SK-N-SH treated with all-trans-retinoic acid at 6 μM for 48 hours (cell line): Measurements from ENCODE around the gene APH1A.

Experiments
- ATAC-seq: fragments of 200-7000 bp; cut with Tn5 transposase; 3 replicates; pipeline ENCODE4 v1.9.1; 2020; ENCODE audit warnings: mild to moderate bottlenecking, moderate library complexity
- ARNTL ChIP-seq: fragments of 450-650 bp; formaldehyde crosslinking; IDR thresholded peaks from 2 replicates; pipeline ENCODE4 v1.5.0; 2020; ENCODE audit warnings: low read depth, mild to moderate bottlenecking, moderate library complexity, borderline replicate concordance
- BACH2 ChIP-seq: fragments of 250-450 bp; sonication (Bioruptor Pico); IDR thresholded peaks from 2 replicates; pipeline ENCODE4 v1.9.0; 2021; ENCODE audit warnings: mild to moderate bottlenecking, borderline replicate concordance
- CSDC2 ChIP-seq: fragments of 250-450 bp; sonication (Bioruptor Pico); IDR thresholded peaks from 2 replicates; pipeline ENCODE4 v1.5.0; 2020; ENCODE audit warnings: mild to moderate bottlenecking, moderate library complexity
- ESRRG ChIP-seq: fragments of 250-450 bp; sonication (Bioruptor Pico); IDR thresholded peaks from 2 replicates; pipeline ENCODE4 v1.6.1; 2021; ENCODE audit warnings: mild to moderate bottlenecking
- GLIS3 ChIP-seq: fragments of 250-450 bp; sonication (Bioruptor Pico); IDR thresholded peaks from 2 replicates; pipeline ENCODE4 v1.5.0; 2020; ENCODE audit warnings: mild to moderate bottlenecking, moderate library complexity
- ISL1 ChIP-seq: fragments of 250-450 bp; sonication (Bioruptor Pico); IDR thresholded peaks from 2 replicates; pipeline ENCODE4 v2.1.2; 2022; ENCODE audit warnings: mild to moderate bottlenecking, moderate library complexity
- OSR1 ChIP-seq: fragments of 250-450 bp; sonication (Bioruptor Pico); IDR thresholded peaks from 2 replicates; pipeline ENCODE4 v1.8.0; 2022; ENCODE audit warnings: moderate library complexity, mild to moderate bottlenecking, inconsistent platforms
- PPARA ChIP-seq: fragments of 250-450 bp; sonication (Bioruptor Pico); IDR thresholded peaks from 2 replicates; pipeline ENCODE4 v1.5.0; 2020; ENCODE audit warnings: mild to moderate bottlenecking, borderline replicate concordance
- RARB ChIP-seq: fragments of 250-450 bp; sonication (Bioruptor Pico); IDR thresholded peaks from 2 replicates; pipeline ENCODE4 v1.8.0; 2021; ENCODE audit warnings: mild to moderate bottlenecking, moderate library complexity
- SNAI2 ChIP-seq: fragments of 250-450 bp; sonication (Bioruptor Pico); IDR thresholded peaks from 2 replicates; pipeline ENCODE4 v1.5.0; 2020; ENCODE audit warnings: mild to moderate bottlenecking, moderate library complexity
- TCF4 ChIP-seq: fragments of 250-450 bp; sonication (Bioruptor Pico); IDR thresholded peaks from 2 replicates; pipeline ENCODE4 v1.8.0; 2021; ENCODE audit warnings: mild to moderate bottlenecking, moderate library complexity, borderline replicate concordance
- TOX ChIP-seq: fragments of 250-450 bp; sonication (Bioruptor Pico); IDR thresholded peaks from 2 replicates; pipeline ENCODE4 v1.8.0; 2021; ENCODE audit warnings: mild to moderate bottlenecking, moderate library complexity, borderline replicate concordance
- ZC3H10 ChIP-seq: fragments of 250-450 bp; sonication (Bioruptor Pico); IDR thresholded peaks from 2 replicates; pipeline ENCODE4 v1.5.1; 2021; ENCODE audit warnings: mild to moderate bottlenecking, moderate library complexity
- ZFP3 ChIP-seq: fragments of 250-450 bp; sonication (Bioruptor Pico); IDR thresholded peaks from 2 replicates; pipeline ENCODE4 v1.5.0; 2020; ENCODE audit warnings: mild to moderate bottlenecking, moderate library complexity
- ZFP30 ChIP-seq: fragments of 450-650 bp; formaldehyde crosslinking; IDR thresholded peaks from 2 replicates; pipeline ENCODE4 v1.5.0; 2022; ENCODE audit warnings: mild to moderate bottlenecking, moderate library complexity
- ZNF565 ChIP-seq: fragments of 450-650 bp; formaldehyde crosslinking; conservative IDR thresholded peaks from 2 replicates; pipeline ENCODE4 v1.5.0; 2020; ENCODE audit warnings: low read depth, mild to moderate bottlenecking, moderate library complexity
- ZNF70 ChIP-seq: fragments of 450-650 bp; formaldehyde crosslinking; IDR thresholded peaks from 2 replicates; pipeline ENCODE4 v1.5.0; 2020; ENCODE audit warnings: mild to moderate bottlenecking, moderate library complexity
- ZNF8 ChIP-seq: fragments of 450-650 bp; formaldehyde crosslinking; IDR thresholded peaks from 2 replicates; pipeline ENCODE4 v1.5.0; 2020; ENCODE audit warnings: mild to moderate bottlenecking, moderate library complexity
- TF ChIP-seq, protein P1 (sequence below): fragments of 250-450 bp; sonication (Bioruptor Pico); IDR thresholded peaks from 2 replicates; pipeline ENCODE4 v1.8.0; 2020; ENCODE audit warnings: mild to moderate bottlenecking, moderate library complexity, borderline replicate concordance
- TF ChIP-seq, protein P2 (sequence below): fragments of 250-450 bp; sonication (Bioruptor Pico); IDR thresholded peaks from 2 replicates; pipeline ENCODE4 v1.8.0; 2021; ENCODE audit warnings: low read depth, mild to moderate bottlenecking, moderate library complexity, borderline replicate concordance
- TF ChIP-seq, protein P3 (sequence below): fragments of 250-450 bp; sonication (Bioruptor Pico); IDR thresholded peaks from 2 replicates; pipeline ENCODE4 v1.5.1; 2021; ENCODE audit warnings: mild to moderate bottlenecking, moderate library complexity
- TF ChIP-seq, protein P4 (sequence below): fragments of 250-450 bp; sonication (Bioruptor Pico); IDR thresholded peaks from 2 replicates; pipeline ENCODE4 v1.5.1; 2020; ENCODE audit warnings: low read depth, mild to moderate bottlenecking, moderate library complexity
- TF ChIP-seq, protein P5 (sequence below): fragments of 250-450 bp; sonication (Bioruptor Pico); IDR thresholded peaks from 2 replicates; pipeline ENCODE4 v1.5.0; 2020; ENCODE audit warnings: mild to moderate bottlenecking, moderate library complexity

APH1A gene

DNA sequence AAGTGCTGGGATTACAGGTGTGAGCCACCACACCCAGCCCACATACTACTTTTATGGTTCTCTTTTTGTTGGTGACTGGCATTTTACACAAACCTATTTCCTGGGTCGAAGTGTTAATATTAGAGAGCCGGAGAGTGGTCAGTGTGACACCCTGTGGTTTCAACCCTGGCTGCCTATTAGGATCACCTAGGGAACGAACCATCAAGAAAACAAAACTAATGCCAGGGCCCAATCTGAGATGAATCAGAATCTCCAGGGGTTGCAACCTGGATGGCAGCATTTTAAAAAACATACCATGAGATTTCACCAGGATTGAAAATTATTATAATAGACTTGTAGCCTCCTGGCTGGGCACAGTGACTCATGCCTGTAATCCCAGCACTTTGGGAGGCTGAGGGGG is 30.9 kb upstream of the APH1A start:
- no peak for ATAC-seq
- TF ChIP-seq ZNF70 (no peak), OSR1 (CRISPR knock-in tag) (no peak), TOX (no peak), ZFP30 (CRISPR knock-in tag) (no peak), ZFP3 (CRISPR knock-in tag) (no peak), PPARA (no peak), CSDC2 (CRISPR knock-in tag) (no peak), BACH2 (CRISPR knock-in tag) (no peak), TCF4 (CRISPR knock-in tag) (no peak), ESRRG (CRISPR knock-in tag) (no peak), ISL1 (CRISPR knock-in tag) (no peak), GLIS3 (CRISPR knock-in tag) (no peak), ZNF8 (CRISPR knock-in tag) (no peak)
- TF ChIP-seq, protein P1, sequence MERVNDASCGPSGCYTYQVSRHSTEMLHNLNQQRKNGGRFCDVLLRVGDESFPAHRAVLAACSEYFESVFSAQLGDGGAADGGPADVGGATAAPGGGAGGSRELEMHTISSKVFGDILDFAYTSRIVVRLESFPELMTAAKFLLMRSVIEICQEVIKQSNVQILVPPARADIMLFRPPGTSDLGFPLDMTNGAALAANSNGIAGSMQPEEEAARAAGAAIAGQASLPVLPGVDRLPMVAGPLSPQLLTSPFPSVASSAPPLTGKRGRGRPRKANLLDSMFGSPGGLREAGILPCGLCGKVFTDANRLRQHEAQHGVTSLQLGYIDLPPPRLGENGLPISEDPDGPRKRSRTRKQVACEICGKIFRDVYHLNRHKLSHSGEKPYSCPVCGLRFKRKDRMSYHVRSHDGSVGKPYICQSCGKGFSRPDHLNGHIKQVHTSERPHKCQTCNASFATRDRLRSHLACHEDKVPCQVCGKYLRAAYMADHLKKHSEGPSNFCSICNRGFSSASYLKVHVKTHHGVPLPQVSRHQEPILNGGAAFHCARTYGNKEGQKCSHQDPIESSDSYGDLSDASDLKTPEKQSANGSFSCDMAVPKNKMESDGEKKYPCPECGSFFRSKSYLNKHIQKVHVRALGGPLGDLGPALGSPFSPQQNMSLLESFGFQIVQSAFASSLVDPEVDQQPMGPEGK (CRISPR knock-in tag) = no peak
- TF ChIP-seq, protein P2, sequence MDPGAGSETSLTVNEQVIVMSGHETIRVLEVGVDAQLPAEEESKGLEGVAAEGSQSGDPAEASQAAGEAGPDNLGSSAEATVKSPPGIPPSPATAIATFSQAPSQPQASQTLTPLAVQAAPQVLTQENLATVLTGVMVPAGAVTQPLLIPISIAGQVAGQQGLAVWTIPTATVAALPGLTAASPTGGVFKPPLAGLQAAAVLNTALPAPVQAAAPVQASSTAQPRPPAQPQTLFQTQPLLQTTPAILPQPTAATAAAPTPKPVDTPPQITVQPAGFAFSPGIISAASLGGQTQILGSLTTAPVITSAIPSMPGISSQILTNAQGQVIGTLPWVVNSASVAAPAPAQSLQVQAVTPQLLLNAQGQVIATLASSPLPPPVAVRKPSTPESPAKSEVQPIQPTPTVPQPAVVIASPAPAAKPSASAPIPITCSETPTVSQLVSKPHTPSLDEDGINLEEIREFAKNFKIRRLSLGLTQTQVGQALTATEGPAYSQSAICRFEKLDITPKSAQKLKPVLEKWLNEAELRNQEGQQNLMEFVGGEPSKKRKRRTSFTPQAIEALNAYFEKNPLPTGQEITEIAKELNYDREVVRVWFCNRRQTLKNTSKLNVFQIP (CRISPR knock-in tag) = no peak
- TF ChIP-seq, protein P3, sequence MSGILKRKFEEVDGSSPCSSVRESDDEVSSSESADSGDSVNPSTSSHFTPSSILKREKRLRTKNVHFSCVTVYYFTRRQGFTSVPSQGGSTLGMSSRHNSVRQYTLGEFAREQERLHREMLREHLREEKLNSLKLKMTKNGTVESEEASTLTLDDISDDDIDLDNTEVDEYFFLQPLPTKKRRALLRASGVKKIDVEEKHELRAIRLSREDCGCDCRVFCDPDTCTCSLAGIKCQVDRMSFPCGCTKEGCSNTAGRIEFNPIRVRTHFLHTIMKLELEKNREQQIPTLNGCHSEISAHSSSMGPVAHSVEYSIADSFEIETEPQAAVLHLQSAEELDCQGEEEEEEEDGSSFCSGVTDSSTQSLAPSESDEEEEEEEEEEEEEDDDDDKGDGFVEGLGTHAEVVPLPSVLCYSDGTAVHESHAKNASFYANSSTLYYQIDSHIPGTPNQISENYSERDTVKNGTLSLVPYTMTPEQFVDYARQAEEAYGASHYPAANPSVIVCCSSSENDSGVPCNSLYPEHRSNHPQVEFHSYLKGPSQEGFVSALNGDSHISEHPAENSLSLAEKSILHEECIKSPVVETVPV = no peak
- TF ChIP-seq, protein P4, sequence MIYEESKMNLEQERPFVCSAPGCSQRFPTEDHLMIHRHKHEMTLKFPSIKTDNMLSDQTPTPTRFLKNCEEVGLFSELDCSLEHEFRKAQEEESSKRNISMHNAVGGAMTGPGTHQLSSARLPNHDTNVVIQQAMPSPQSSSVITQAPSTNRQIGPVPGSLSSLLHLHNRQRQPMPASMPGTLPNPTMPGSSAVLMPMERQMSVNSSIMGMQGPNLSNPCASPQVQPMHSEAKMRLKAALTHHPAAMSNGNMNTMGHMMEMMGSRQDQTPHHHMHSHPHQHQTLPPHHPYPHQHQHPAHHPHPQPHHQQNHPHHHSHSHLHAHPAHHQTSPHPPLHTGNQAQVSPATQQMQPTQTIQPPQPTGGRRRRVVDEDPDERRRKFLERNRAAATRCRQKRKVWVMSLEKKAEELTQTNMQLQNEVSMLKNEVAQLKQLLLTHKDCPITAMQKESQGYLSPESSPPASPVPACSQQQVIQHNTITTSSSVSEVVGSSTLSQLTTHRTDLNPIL = no peak

DNA sequence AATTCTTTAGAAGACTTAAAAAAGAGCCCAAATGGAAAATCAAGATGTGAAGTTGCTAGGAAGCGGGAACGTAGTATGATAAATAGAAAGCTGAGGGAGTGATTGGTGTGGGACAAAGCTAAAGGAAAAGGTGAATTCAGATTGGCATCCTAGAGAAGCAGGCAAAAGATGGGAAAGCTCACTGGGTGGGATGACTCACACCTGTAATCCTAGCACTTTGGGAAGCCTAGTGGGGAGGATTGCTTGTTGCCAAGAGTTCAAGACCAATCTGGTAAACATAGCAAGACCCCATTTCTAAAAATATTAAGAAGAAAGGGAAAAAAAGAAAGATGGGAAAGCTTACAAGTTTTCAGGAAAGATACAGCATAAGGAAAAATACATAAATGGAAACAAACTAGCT is 26.7 kb upstream of the APH1A start:
- ATAC-seq = no peak
- no peak for TF ChIP-seq ZFP30 (CRISPR knock-in tag)
- TF ChIP-seq CSDC2 (CRISPR knock-in tag) = no peak
- no peak for TF ChIP-seq PPARA
- TF ChIP-seq SNAI2 (CRISPR knock-in tag) = no peak
- TF ChIP-seq TOX = no peak
- TF ChIP-seq RARB (CRISPR knock-in tag) = no peak
- TF ChIP-seq, protein P5, sequence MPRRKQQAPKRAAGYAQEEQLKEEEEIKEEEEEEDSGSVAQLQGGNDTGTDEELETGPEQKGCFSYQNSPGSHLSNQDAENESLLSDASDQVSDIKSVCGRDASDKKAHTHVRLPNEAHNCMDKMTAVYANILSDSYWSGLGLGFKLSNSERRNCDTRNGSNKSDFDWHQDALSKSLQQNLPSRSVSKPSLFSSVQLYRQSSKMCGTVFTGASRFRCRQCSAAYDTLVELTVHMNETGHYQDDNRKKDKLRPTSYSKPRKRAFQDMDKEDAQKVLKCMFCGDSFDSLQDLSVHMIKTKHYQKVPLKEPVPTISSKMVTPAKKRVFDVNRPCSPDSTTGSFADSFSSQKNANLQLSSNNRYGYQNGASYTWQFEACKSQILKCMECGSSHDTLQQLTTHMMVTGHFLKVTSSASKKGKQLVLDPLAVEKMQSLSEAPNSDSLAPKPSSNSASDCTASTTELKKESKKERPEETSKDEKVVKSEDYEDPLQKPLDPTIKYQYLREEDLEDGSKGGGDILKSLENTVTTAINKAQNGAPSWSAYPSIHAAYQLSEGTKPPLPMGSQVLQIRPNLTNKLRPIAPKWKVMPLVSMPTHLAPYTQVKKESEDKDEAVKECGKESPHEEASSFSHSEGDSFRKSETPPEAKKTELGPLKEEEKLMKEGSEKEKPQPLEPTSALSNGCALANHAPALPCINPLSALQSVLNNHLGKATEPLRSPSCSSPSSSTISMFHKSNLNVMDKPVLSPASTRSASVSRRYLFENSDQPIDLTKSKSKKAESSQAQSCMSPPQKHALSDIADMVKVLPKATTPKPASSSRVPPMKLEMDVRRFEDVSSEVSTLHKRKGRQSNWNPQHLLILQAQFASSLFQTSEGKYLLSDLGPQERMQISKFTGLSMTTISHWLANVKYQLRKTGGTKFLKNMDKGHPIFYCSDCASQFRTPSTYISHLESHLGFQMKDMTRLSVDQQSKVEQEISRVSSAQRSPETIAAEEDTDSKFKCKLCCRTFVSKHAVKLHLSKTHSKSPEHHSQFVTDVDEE (CRISPR knock-in tag) = no peak
- TF ChIP-seq BACH2 (CRISPR knock-in tag) = no peak
- TF ChIP-seq GLIS3 (CRISPR knock-in tag) = no peak
- no peak for TF ChIP-seq ARNTL (CRISPR knock-in tag)
- TF ChIP-seq ZNF565 (CRISPR knock-in tag) = no peak
- TF ChIP-seq ZC3H10 (CRISPR knock-in tag) = no peak
- no peak for TF ChIP-seq ISL1 (CRISPR knock-in tag)
- no peak for TF ChIP-seq ZFP3 (CRISPR knock-in tag)
- TF ChIP-seq ESRRG (CRISPR knock-in tag) = no peak
